ENCODE results near the gene OAF.
"Not testable (repeated sequence)": the region's sequence is repeated elsewhere in the genome, so short reads cannot be mapped to it uniquely, and the experiment has no call there.

Gene OAF

GRCh38 chr11:120244476-120245365 is 33.9 kb downstream of the OAF start:
- no peak for DNase-seq

GRCh38 chr11:120245434-120245833 is 34.6 kb downstream of the OAF start:
- DNase-seq = no peak

- no peak for DNase-seq
Measured at GRCh38 chr11:120248551-120249278, 37.9 kb downstream of the OAF start.

GRCh38 chr11:120249279-120250262 is 38.7 kb downstream of the OAF start:
- DNase-seq = no peak

- not testable (repeated sequence) for DNase-seq
Measured at GRCh38 chr11:120253377-120253776, 42.5 kb downstream of the OAF start.

- no peak for DNase-seq
Measured at GRCh38 chr11:120254788-120255518, 44.1 kb downstream of the OAF start.

- no peak for DNase-seq
Measured at GRCh38 chr11:120255519-120255866, 44.7 kb downstream of the OAF start.

GRCh38 chr11:120256178-120256577 is 45.3 kb downstream of the OAF start:
- DNase-seq = no peak

GRCh38 chr11:120256779-120257178 is 45.9 kb downstream of the OAF start:
- DNase-seq = no peak

- no peak for DNase-seq
Measured at GRCh38 chr11:120257346-120257745, 46.5 kb downstream of the OAF start.

GRCh38 chr11:120258661-120259060 is 47.8 kb downstream of the OAF start:
- no peak for DNase-seq

GRCh38 chr11:120259241-120259640 is 48.4 kb downstream of the OAF start:
- DNase-seq = no peak

GRCh38 chr11:120259988-120260565 is 49.2 kb downstream of the OAF start:
- no peak for DNase-seq

GRCh38 chr11:120260616-120261015 is 49.8 kb downstream of the OAF start:
- DNase-seq = no peak

GRCh38 chr11:120261321-120261720 is 50.5 kb downstream of the OAF start:
- no peak for DNase-seq

GRCh38 chr11:120261931-120262330 is 51.1 kb downstream of the OAF start:
- no peak for DNase-seq

GRCh38 chr11:120267319-120267718 is 56.5 kb downstream of the OAF start:
- no peak for DNase-seq

GRCh38 chr11:120268686-120269085 is 57.9 kb downstream of the OAF start:
- DNase-seq = no peak

- DNase-seq = no peak
Measured at GRCh38 chr11:120270386-120270785, 59.6 kb downstream of the OAF start.

- no peak for DNase-seq
Measured at GRCh38 chr11:120271672-120272071, 60.8 kb downstream of the OAF start.

GRCh38 chr11:120272303-120272702 is 61.5 kb downstream of the OAF start:
- DNase-seq = no peak

GRCh38 chr11:120273432-120273831 is 62.6 kb downstream of the OAF start:
- no peak for DNase-seq
